HCT116 (cell line): ENCODE results near the gene DMD. TPM values are rescaled to one million over a fixed set of nuclear protein-coding genes. Genes with fewer than 3 reads are reported as not detected.

Source experiments
- ATAC-seq: fragments of 200-7000 bp; cut with Tn5 transposase; 2 replicates; pipeline ENCODE4 v1.9.1; 2020; ENCODE audit warnings: mild to moderate bottlenecking, moderate library complexity
- BruUV-seq: library from RNA; stranded (reverse); fragments of 400-500 nt; replicated peaks from 2 replicates; lab custom pipeline; 2021; lab: Mats Ljungman, UMichigan
- CTCF ChIA-PET: fragments of 300-600 bp; sonication (Branson Sonifier 250); formaldehyde crosslinking; loops from one replicate; lab custom pipeline; 2021; ENCODE audit warnings: antibody characterized with exemption; lab: Charles Lee
- POLR2A ChIA-PET: fragments of 300-600, 350-600 bp; sonication (Branson Sonifier 250); formaldehyde crosslinking; loops from one replicate; lab custom pipeline; 2021; ENCODE audit warnings: antibody characterized with exemption; lab: Charles Lee
- RAD21 ChIA-PET, 2 experiments: fragments of 300-600 bp; sonication (Branson Sonifier 250); formaldehyde crosslinking; loops; one replicate each; lab custom pipeline; 2023; ENCODE audit warnings: low total read pairs in 2 of 2; ENCODE audit not compliant: uncharacterized antibody in 2 of 2, unreplicated experiment in 2 of 2, low non-redundant PET in 1 of 2; lab: Charles Lee
- DNase-seq: peaks from one replicate; pipeline ENCODE4 v3.0.0-alpha.2; 2010; ENCODE audit warnings: low read depth, low spot score
- H2AFZ ChIP-seq: fragments of 200-600 bp; shearing (Covaris generic), sonication (generic); 2 replicates; pipeline ENCODE4 v1.6.1; 2017; ENCODE audit warnings: low read depth, mixed run types, mixed read lengths, antibody characterized with exemption, low read length; ENCODE audit not compliant: poor library complexity, severe bottlenecking
- H3K27ac ChIP-seq: 2 replicates; pipeline ENCODE4 v1.5.1; 2012; ENCODE audit warnings: low read depth, low read length
- H3K27me3 ChIP-seq: fragments of 200-600 bp; sonication (generic); 2 replicates; pipeline ENCODE4 v1.6.1; 2016; ENCODE audit warnings: mixed run types, low read length, mixed read lengths; ENCODE audit not compliant: insufficient read depth
- H3K36me3 ChIP-seq, 2 experiments: fragments of 200-500 bp in 1 of 2; fragments of 200-600 bp in 1 of 2; sonication (Bioruptor generic) in 1 of 2; sonication (generic) in 1 of 2; 2 replicates each; pipeline versions ENCODE4 v1.5.1 to v1.6.1; 2014 to 2016; ENCODE audit warnings: low read length in 2 of 2, inconsistent platforms in 1 of 2, mixed read lengths in 1 of 2, mixed run types in 1 of 2; ENCODE audit not compliant: insufficient read depth in 2 of 2, control insufficient read depth in 1 of 2
- H3K4me1 ChIP-seq, 2 experiments: fragments of 200-600 bp in 1 of 2; sonication (generic) in 1 of 2; 2 replicates each; pipeline versions ENCODE4 v1.5.1 to v1.6.1; 2012 to 2017; ENCODE audit warnings: low read length in 2 of 2, inconsistent platforms in 1 of 2, mild to moderate bottlenecking in 1 of 2, mixed read lengths in 1 of 2, mixed run types in 1 of 2, moderate library complexity in 1 of 2; ENCODE audit not compliant: insufficient read depth in 2 of 2, control insufficient read depth in 1 of 2
- H3K4me2 ChIP-seq: fragments of 200-600 bp; sonication (generic); 2 replicates; pipeline ENCODE4 v1.6.1; 2017; ENCODE audit warnings: mixed run types, low read length, mixed read lengths
- H3K4me3 ChIP-seq, 2 experiments: fragments of 200-600 bp in 1 of 2; sonication (generic) in 1 of 2; replicated peaks in 1 of 2; 2 replicates each; pipeline ENCODE4 v1.5.1; 2011 to 2016; ENCODE audit warnings: low read length in 2 of 2, control low read depth in 1 of 2, low read depth in 1 of 2, mild to moderate bottlenecking in 1 of 2, mixed read lengths in 1 of 2, mixed run types in 1 of 2
- H3K79me2 ChIP-seq: fragments of 200-600 bp; sonication (generic); 2 replicates; pipeline ENCODE4 v1.6.1; 2017; ENCODE audit warnings: mild to moderate bottlenecking, mixed run types, low read length, moderate library complexity, mixed read lengths; ENCODE audit not compliant: insufficient read depth
- H3K9ac ChIP-seq: fragments of 200-600 bp; sonication (generic); 2 replicates; pipeline ENCODE4 v1.6.1; 2016; ENCODE audit warnings: low read length, mixed read lengths
- H3K9me2 ChIP-seq: fragments of 200-600 bp; sonication (generic), shearing (Covaris generic); 2 replicates; pipeline ENCODE4 v1.6.1; 2017; ENCODE audit warnings: mixed run types, mild to moderate bottlenecking, moderate library complexity; ENCODE audit not compliant: insufficient read depth
- H3K9me3 ChIP-seq, 2 experiments: fragments of 200-500 bp in 1 of 2; fragments of 200-600 bp in 1 of 2; sonication (Bioruptor generic) in 1 of 2; sonication (generic) in 1 of 2; 2 replicates each; pipeline ENCODE4 v1.6.1; 2014 to 2017; ENCODE audit warnings: low read length in 2 of 2, mixed read lengths in 2 of 2, inconsistent platforms in 1 of 2, low read depth in 1 of 2, mild to moderate bottlenecking in 1 of 2, mixed run types in 1 of 2, moderate library complexity in 1 of 2; ENCODE audit not compliant: control insufficient read depth in 1 of 2, insufficient read depth in 1 of 2
- H4K20me1 ChIP-seq: fragments of 200-600 bp; sonication (generic), shearing (Covaris generic); 2 replicates; pipeline ENCODE4 v1.6.1; 2017; ENCODE audit warnings: mixed run types, mild to moderate bottlenecking, moderate library complexity; ENCODE audit not compliant: insufficient read depth
- ATF3 ChIP-seq: IDR thresholded peaks from 2 replicates; pipeline ENCODE4 v1.6.1; 2012
- EGR1 ChIP-seq: IDR thresholded peaks from 2 replicates; pipeline ENCODE4 v1.6.1; 2012; ENCODE audit warnings: low read depth
- ELF1 ChIP-seq: IDR thresholded peaks from 2 replicates; pipeline ENCODE4 v1.6.1; 2012; ENCODE audit warnings: low read depth, borderline replicate concordance
- EZH2 ChIP-seq: fragments of 200-600 bp; sonication (generic); IDR thresholded peaks from 2 replicates; pipeline ENCODE4 v1.6.1; 2017; ENCODE audit warnings: antibody characterized with exemption, mixed run types
- EZH2phosphoT487 ChIP-seq: fragments of 200-600 bp; IDR thresholded peaks from 2 replicates; pipeline ENCODE4 v1.6.1; 2018; ENCODE audit warnings: antibody characterized with exemption, borderline replicate concordance
- FOSL1 ChIP-seq: IDR thresholded peaks from 2 replicates; pipeline ENCODE4 v1.6.1; 2012; ENCODE audit warnings: low read depth
- JUND ChIP-seq: IDR thresholded peaks from 2 replicates; pipeline ENCODE4 v1.6.1; 2012
- POLR2A ChIP-seq: IDR thresholded peaks from 2 replicates; pipeline ENCODE4 v1.7.0; 2011; ENCODE audit warnings: borderline replicate concordance; ENCODE audit not compliant: insufficient read depth, insufficient read length; ENCODE audit errors: extremely low read depth
- TCF7L2 ChIP-seq: IDR thresholded peaks from 2 replicates; pipeline ENCODE4 v1.7.0; 2011; ENCODE audit warnings: borderline replicate concordance, inconsistent platforms; ENCODE audit not compliant: insufficient read depth, insufficient read length; ENCODE audit errors: extremely low read depth
- YY1 ChIP-seq: IDR thresholded peaks from 2 replicates; pipeline ENCODE4 v1.6.1; 2011; ENCODE audit warnings: low read length, low read depth, moderate library complexity, mild to moderate bottlenecking; ENCODE audit not compliant: insufficient replicate concordance; ENCODE audit errors: extremely low read depth
- ZFX ChIP-seq: fragments of 450-650 bp; IDR thresholded peaks from 2 replicates; pipeline ENCODE4 v1.6.1; 2017
- intact Hi-C: fragments of 100-400 bp; cut with micrococcal nuclease; formaldehyde crosslinking; loops from 2 replicates; pipeline ENCODE4 v1.10.0; 2022
- total RNA-seq: library from RNA; stranded (reverse); gene quantifications from one replicate; pipeline ENCODE4 v1.2.1, GENCODE V29; 2021; ENCODE audit not compliant: unreplicated experiment

The DMD gene
- total RNA-seq, 1 experiment from 2014 or later, result 0.05 TPM

GRCh38 chrX:31212856-31213748, 1998.2 kb downstream of the DMD start:
- H3K4me2 ChIP-seq, result no peak overlapping the region
- H2AFZ ChIP-seq, result no peak overlapping the region
- no peak overlapping the region for H3K9ac ChIP-seq
- POLR2A ChIA-PET, result no interaction called here
- TF ChIP-seq EGR1, result no peak
- TF ChIP-seq EZH2, result no peak
- TF ChIP-seq YY1, result no peak
- TF ChIP-seq ELF1, result no peak
- TF ChIP-seq EZH2phosphoT487, result no peak
- no peak for TF ChIP-seq POLR2A
- no peak for TF ChIP-seq FOSL1
- no peak for TF ChIP-seq ZFX
- no peak for TF ChIP-seq TCF7L2
- no peak for TF ChIP-seq JUND
- TF ChIP-seq ATF3, result no peak
- no peak for DNase-seq
- no peaks in the 10 kb centered on the region for H3K27me3 ChIP-seq
- no peaks in the 10 kb centered on the region for H3K4me1 ChIP-seq
- intact Hi-C loops, result loop anchor here (5.0 kb wide), 1 partner anchor 444 kb away; no protein-coding TSS in a partner anchor
- BruUV-seq, result no TSS peak
- H3K27ac ChIP-seq, result no peak overlapping the region
- RAD21 ChIA-PET, result no interaction called here
- no peaks in the 10 kb centered on the region for H4K20me1 ChIP-seq
- no peaks in the 10 kb centered on the region for H3K36me3 ChIP-seq
- CTCF ChIA-PET, result no interaction called here
- no peaks in the 10 kb centered on the region for H3K79me2 ChIP-seq
- ATAC-seq, result no peak
- no peaks in the 10 kb centered on the region for H3K9me3 ChIP-seq
- H3K4me3 ChIP-seq, result no peak overlapping the region
- no peaks in the 10 kb centered on the region for H3K9me2 ChIP-seq
